ENCODE results near the gene RNLS. TPM values are rescaled to one million over a fixed set of nuclear protein-coding genes. Genes with fewer than 3 reads are reported as not detected.

Gene RNLS
- total and polyA plus RNA-seq, 2 of the 8 experiments (the other 6 are each of a cell fraction or from before 2014, with no cell fraction given): 7.5 to 12.7 TPM

DNA sequence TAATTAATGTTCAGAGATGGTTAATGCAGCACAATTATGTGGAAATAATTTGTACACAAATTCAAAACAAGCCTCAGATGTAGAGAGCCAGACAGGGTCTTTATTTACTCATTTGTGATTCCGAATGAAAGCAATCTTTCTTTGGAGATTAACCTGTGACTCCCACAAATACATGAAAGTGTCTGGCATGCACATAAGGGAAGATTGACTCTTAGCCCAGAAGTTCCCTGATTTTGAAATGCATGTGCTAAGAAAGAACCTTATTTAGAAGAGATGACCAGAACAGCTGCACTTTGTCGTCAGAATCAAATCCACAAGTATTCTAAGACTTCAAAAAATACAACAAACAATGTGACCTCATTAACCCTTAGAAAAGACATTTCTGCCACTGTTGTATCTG lies 45.1 kb downstream of the RNLS start:
- no peak for TF ChIP-seq POU5F1 (IDR thresholded peaks at IDR 0.05; ENCODE audit: low read depth, low read length)
- TF ChIP-seq RXRA (IDR thresholded peaks at IDR 0.05; ENCODE audit: insufficient read depth, low read depth, low read length): no peak
- Histone ChIP-seq H3K79me1 (ENCODE audit: low read depth, low read length) (no peaks in the 10 kb centered on the region), H3K14ac (ENCODE audit: insufficient read length) (no peak overlapping the region), H3K23ac (ENCODE audit: insufficient read length) (no peak overlapping the region), H3K23me2 (ENCODE audit: low read depth, low read length) (no peaks in the 10 kb centered on the region), H3K4me3 (ENCODE audit: extremely low read depth in 1 of 4, insufficient read depth in 2 of 4, low read depth in 3 of 4, low read length in 4 of 4) (no peak overlapping the region), H4K20me1 (replicated peaks in 1 of 2; ENCODE audit: control insufficient read depth in 1 of 2, insufficient read depth in 2 of 2, low read length in 2 of 2) (no peaks in the 10 kb centered on the region), H3K27ac (ENCODE audit: low read depth, low read length) (no peak overlapping the region), H3K27me3 (replicated peaks in 1 of 4; ENCODE audit: control insufficient read depth in 3 of 4, extremely low read depth in 1 of 4, insufficient read depth in 3 of 4, low read length in 3 of 4) (no peaks in the 10 kb centered on the region), H2BK15ac (ENCODE audit: low read length) (no peak overlapping the region), H2BK5ac (ENCODE audit: low read depth, low read length) (no peak overlapping the region), H3K36me3 (ENCODE audit: control insufficient read depth in 2 of 4, insufficient read depth in 4 of 4, low read length in 3 of 4) (no peaks in the 10 kb centered on the region), H2AFZ (ENCODE audit: low read length) (no peak overlapping the region), H2BK120ac (replicated peaks; ENCODE audit: low read depth, low read length) (no peak overlapping the region), H3K56ac (replicated peaks; ENCODE audit: insufficient read length, low read depth, low read length) (no peak overlapping the region), H3K4me1 (replicated peaks in 1 of 4; ENCODE audit: control insufficient read depth in 3 of 4, insufficient read depth in 4 of 4, low read length in 3 of 4) (no peaks in the 10 kb centered on the region), H3K79me2 (ENCODE audit: control insufficient read depth in 1 of 2, insufficient read depth in 2 of 2, low read length in 2 of 2) (no peaks in the 10 kb centered on the region), H4K5ac (ENCODE audit: insufficient read length, low read depth, low read length) (no peak overlapping the region), H3K9ac (replicated peaks in 1 of 4; ENCODE audit: extremely low read depth in 1 of 4, low read depth in 3 of 4, low read length in 3 of 4) (no peak overlapping the region), H3K9me3 (ENCODE audit: insufficient read depth in 2 of 2, low read depth in 1 of 2, low read length in 1 of 2) (no peaks in the 10 kb centered on the region), H3K4me2 (ENCODE audit: insufficient read depth in 1 of 2, low read depth in 2 of 2, low read length in 2 of 2) (no peak overlapping the region), H2AK5ac (ENCODE audit: low read depth, low read length) (no peak overlapping the region), H4K91ac (replicated peaks; ENCODE audit: insufficient read length, low read length) (no peak overlapping the region), H3K4ac (replicated peaks; ENCODE audit: insufficient read length, low read depth, low read length) (no peak overlapping the region), H4K8ac (ENCODE audit: extremely low read depth, insufficient read depth, low read length) (no peak overlapping the region), H2BK20ac (ENCODE audit: low read length) (no peak overlapping the region), H2BK12ac (ENCODE audit: low read depth, low read length) (no peak overlapping the region), H3K18ac (ENCODE audit: extremely low read depth, low read length) (no peak overlapping the region)
- DNase-seq (ENCODE audit: low read depth in 1 of 2, low spot score in 2 of 2) (no peak), FAIRE-seq (no peak)
- ChIA-PET POLR2A (ENCODE audit: partially characterized antibody) (no interaction called here), CTCF (ENCODE audit: partially characterized antibody) (interaction anchor here (0.6 kb wide), 1 partner anchor 129 kb away, joined by 3 read pairs; no protein-coding TSS in a partner anchor)
- WGBS, 2 experiments (ENCODE audit: extremely low coverage in 1 of 2, insufficient coverage in 1 of 2, insufficient read length in 1 of 2, insufficient replicate concordance in 2 of 2, low coverage in 1 of 2, low lambda C conversion rate in 2 of 2, missing lambda C conversion rate in 1 of 2): 44% methylated on average over 2 of the region's 2 CpGs; no CpG with 5 or more reads in 1 of the 2 experiments
